ENCODE measurements around the gene PIGC.

DNA sequence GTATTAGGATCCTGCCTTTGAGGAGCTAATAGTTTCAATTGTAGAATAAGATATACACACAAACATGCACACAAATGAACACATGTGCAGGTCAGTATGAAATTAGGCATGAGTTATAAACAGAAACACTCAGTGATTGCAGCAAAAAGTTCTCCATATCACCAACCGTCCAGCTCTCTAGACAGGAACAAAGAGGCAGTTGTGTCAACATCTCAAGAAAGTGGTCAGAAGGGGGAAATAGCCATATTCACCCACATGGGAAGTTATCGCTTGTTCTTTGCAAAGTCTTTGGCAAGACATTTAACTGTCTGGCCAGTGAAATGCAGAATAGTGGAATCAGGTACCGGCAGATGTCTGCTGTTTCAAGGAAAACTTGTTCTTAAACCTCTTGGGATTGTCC, 29.4 kb upstream of the PIGC start:
- TF ChIP-seq CTCF (IDR thresholded peaks at IDR 0.05) (no peak), POLR2A (IDR thresholded peaks at IDR 0.05) (no peak)
